Suprapubic skin (tissue), 3 donors: ENCODE data around the gene P2RX6.

Source experiments
- CTCF ChIP-seq, 2 donors: fragments of 200-600 bp in 1 of 2; fragments of 450-650 bp in 1 of 2; sonication (generic) in 1 of 2; IDR thresholded peaks; one replicate each; pipeline ENCODE4 v1.5.1; 2016 to 2019; ENCODE audit warnings: antibody characterized with exemption in 2 of 2, mild to moderate bottlenecking in 1 of 2, moderate library complexity in 1 of 2
- POLR2A ChIP-seq, 2 donors: fragments of 450-650 bp; IDR thresholded peaks; one replicate each; pipeline ENCODE4 v1.6.1; 2017; ENCODE audit warnings: antibody characterized with exemption in 2 of 2, mild to moderate bottlenecking in 2 of 2, moderate library complexity in 2 of 2

- no peak for TF ChIP-seq CTCF (IDR thresholded peaks at IDR 0.05)
- no peak for TF ChIP-seq POLR2A (IDR thresholded peaks at IDR 0.05)
Observed at GRCh38 chr22:20997536-20998257, 17.3 kb upstream of the P2RX6 start.
